ENCODE measurements around the gene CHI3L2.

CHI3L2 gene

DNA sequence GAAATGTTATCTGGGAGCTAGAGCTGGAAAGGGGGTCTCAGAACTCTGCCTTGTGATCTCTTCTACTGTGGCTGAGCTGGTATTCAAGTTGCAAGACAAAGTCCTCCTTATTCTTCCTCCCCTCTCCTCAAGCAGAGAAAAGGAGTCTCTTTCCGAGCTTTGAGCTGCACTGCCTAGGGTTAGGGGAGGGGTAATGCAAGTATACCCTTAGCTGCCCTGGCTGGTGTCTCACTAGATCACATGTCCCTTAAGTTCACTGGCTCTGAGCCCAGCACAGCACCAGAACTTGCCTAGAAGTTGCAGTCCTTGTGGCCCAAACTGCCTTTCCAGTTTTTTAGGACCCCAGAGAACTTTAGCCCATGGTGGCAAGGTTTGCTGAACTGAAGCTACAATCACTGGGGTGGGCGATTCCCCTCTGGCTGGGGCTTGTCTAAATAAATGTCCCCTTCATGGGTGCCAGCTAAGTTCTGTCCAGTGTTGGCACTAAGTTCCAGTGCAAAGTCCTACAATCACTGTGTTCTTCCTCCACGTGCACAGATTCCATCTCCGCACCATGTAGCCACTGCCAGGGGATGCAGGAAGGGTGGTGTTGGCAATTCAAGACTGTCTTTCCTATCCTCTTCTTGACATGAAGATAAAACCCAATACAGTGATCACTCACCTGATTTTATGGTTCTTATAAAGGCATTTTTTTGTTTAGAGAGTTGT is 40.4 kb downstream of the CHI3L2 start:
- no peak overlapping the region for H3K27ac ChIP-seq
- TF ChIP-seq ZFX (IDR thresholded peaks at IDR 0.05) = no peak
- TF ChIP-seq, protein P1, sequence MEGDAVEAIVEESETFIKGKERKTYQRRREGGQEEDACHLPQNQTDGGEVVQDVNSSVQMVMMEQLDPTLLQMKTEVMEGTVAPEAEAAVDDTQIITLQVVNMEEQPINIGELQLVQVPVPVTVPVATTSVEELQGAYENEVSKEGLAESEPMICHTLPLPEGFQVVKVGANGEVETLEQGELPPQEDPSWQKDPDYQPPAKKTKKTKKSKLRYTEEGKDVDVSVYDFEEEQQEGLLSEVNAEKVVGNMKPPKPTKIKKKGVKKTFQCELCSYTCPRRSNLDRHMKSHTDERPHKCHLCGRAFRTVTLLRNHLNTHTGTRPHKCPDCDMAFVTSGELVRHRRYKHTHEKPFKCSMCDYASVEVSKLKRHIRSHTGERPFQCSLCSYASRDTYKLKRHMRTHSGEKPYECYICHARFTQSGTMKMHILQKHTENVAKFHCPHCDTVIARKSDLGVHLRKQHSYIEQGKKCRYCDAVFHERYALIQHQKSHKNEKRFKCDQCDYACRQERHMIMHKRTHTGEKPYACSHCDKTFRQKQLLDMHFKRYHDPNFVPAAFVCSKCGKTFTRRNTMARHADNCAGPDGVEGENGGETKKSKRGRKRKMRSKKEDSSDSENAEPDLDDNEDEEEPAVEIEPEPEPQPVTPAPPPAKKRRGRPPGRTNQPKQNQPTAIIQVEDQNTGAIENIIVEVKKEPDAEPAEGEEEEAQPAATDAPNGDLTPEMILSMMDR (conservative IDR thresholded peaks at IDR 0.05) = no peak

DNA sequence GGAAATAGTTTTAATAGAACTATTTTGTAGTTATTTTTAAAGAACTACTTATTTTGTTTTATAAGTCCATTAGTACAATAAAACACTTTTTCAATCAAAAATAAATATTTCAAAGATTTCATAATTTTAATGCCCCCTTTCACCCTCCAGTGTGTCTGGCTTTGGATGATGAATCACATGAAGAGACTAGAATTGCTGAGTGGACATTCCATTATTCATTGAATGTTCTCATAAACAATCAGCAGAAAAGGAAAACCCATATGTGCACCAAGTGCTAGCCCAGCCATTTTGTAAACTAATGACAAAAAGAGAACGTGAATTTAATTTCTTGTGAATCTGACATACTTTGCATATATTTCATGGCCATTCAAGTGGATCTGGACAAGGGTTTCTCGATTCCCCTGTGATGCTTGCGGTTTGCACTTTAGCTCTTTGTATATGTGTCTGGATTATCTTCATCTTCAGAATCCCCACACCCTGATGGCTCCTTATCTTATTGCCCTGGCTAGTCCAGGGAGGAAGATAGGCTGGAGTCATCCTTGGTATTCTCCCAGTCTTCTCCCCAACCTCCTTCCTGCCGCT is 42.4 kb downstream of the CHI3L2 start:
- TF ChIP-seq ZFX (IDR thresholded peaks at IDR 0.05) = no peak
- TF ChIP-seq, protein P1 (conservative IDR thresholded peaks at IDR 0.05) = no peak
- no peak overlapping the region for H3K27ac ChIP-seq

DNA sequence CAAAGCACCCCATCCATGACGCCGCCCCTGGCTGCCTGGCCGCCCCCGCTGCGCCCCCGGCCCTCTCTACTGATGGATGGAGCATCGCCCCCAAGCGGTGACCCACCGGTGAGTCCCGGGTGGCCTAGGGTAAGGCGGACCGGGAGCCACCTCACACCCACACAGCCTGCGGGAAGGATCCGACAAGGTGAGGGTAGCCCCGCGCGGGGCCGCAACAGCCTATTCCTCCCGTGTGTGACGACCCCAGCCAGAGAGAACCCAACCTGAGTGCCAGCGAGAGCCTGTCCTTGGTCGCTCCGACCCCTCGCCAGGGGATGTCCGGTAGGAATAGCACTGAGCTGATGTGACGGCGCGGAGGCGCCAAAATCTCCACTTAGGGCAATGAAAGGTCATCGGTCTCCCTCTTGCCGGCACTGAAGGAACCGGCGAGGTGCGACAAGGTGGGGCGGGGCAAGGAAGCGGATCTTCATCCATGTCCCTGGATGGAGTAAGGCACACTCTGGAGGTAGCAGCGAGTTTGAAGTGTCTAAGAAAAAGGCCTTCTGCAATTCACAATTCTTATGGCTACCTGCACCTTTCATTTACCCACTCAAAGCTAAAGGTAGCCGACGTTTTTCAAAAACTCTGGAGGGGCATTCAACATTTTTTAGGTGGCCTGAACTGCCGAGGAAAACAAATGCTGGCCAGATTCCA is 43.4 kb downstream of the CHI3L2 start:
- TF ChIP-seq, protein P1 (conservative IDR thresholded peaks at IDR 0.05) = no peak
- TF ChIP-seq ZFX (IDR thresholded peaks at IDR 0.05) = no peak

DNA sequence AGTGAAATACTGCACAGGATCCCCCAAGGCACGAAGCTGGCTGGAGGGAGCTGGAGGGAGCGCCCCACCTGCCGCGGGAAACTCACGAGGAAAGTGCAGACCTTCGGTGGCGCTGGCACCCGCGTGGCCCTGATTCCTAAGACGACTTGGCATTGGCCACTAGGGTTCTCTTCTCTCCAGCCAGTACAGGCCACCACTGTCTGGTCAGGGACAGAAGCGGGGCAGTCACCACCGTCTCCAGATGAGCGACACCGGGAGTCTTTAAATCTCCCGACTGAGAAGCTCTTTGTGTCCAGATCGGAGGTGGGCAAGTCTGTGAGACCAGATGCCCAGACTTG is 43.9 kb downstream of the CHI3L2 start:
- no peak overlapping the region for H3K27ac ChIP-seq
- no peak for TF ChIP-seq ZFX (IDR thresholded peaks at IDR 0.05)
- TF ChIP-seq, protein P1 (conservative IDR thresholded peaks at IDR 0.05) = no peak

More for the DNA sequence above, 43.4 kb downstream of the CHI3L2 start:
- no peak overlapping the region for H3K27ac ChIP-seq

DNA sequence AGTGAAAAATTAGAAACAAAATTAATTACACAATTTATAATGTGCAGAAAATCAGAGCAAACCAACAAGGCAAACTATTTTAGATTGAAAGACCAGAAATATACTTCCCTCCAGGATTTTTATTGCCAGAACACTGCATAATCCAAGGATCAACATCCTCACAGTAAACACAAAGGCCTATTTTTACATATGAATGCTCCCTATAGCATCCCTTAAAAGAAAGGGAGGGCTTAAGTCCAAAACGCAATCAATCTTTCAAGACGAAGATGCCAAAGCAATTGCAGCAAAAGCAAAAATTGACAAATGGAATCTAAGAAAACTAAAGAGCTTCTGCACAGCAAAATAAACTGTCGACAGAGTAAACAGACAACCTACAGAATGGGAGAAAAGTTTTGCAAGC is 44.6 kb downstream of the CHI3L2 start:
- H3K27ac ChIP-seq = no peak overlapping the region
- TF ChIP-seq ZFX (IDR thresholded peaks at IDR 0.05) = no peak
- TF ChIP-seq, protein P1 (conservative IDR thresholded peaks at IDR 0.05) = no peak

DNA sequence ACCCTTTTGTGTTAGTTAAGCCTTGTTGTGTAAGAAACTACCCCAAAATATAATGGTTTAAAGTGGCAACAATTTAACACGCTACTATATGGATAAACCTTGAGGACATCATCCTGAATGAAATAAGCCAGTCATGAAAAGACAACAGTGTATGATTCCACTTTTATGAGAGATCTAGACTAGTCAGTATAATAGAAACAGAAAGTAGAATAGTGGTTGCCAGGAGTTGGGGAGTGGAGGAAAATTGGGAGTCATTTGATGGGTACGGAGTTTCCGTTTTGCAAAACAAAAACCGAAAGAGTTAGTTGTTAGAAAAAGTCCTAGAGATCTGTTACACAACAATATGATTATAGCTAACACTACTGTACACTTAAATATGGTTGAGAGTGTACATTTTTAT is 47.1 kb downstream of the CHI3L2 start:
- no peak for TF ChIP-seq ZFX (IDR thresholded peaks at IDR 0.05)
- TF ChIP-seq, protein P1 (conservative IDR thresholded peaks at IDR 0.05) = no peak
- H3K27ac ChIP-seq = no peak overlapping the region

DNA sequence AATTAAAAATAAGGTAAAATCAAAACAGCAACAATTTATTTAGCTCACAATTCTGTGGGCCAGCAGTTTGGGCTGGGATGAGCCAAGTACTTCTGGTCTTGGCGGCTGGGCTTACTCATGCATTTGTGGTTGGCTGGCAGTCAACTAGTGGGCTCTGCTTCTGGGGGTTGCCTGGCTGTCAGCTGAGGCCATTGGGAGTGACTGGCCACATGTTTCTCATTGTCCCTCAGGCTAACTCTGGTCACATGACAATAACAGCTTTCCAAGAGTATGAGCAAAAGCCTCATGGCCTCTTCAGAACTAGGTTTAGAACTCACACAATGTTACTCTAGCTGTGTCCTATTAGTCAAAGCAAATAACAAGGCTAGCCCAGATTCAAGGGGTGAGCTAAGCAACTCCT is 47.6 kb downstream of the CHI3L2 start:
- TF ChIP-seq, protein P1 (conservative IDR thresholded peaks at IDR 0.05) = no peak
- TF ChIP-seq ZFX (IDR thresholded peaks at IDR 0.05) = no peak

More for the DNA sequence above, 47.6 kb downstream of the CHI3L2 start:
- H3K27ac ChIP-seq = no peak overlapping the region
